ENCODE results near the gene CFAP210. TPM values are rescaled to one million over a fixed set of nuclear protein-coding genes. Genes with fewer than 3 reads are reported as not detected.
A peak's percentile ranks its signal among the peaks of the same experiment; 100 is the strongest.

CFAP210 gene
- total and polyA plus RNA-seq, 9 of the 15 experiments (the other 6 are each of a cell fraction or from before 2014, with no cell fraction given), result 0.75 to 3.6 (median 1.3) TPM

GRCh38 chr2:169664978-169665930, 29.0 kb downstream of the CFAP210 start (continued):
- TF ChIP-seq, protein P1, sequence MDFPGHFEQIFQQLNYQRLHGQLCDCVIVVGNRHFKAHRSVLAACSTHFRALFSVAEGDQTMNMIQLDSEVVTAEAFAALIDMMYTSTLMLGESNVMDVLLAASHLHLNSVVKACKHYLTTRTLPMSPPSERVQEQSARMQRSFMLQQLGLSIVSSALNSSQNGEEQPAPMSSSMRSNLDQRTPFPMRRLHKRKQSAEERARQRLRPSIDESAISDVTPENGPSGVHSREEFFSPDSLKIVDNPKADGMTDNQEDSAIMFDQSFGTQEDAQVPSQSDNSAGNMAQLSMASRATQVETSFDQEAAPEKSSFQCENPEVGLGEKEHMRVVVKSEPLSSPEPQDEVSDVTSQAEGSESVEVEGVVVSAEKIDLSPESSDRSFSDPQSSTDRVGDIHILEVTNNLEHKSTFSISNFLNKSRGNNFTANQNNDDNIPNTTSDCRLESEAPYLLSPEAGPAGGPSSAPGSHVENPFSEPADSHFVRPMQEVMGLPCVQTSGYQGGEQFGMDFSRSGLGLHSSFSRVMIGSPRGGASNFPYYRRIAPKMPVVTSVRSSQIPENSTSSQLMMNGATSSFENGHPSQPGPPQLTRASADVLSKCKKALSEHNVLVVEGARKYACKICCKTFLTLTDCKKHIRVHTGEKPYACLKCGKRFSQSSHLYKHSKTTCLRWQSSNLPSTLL (IDR thresholded peaks at IDR 0.05), result no peak
- TF ChIP-seq ZNF445 (CRISPR knock-in tag; IDR thresholded peaks at IDR 0.05; ENCODE audit: low read depth) (no peak), CEBPG (CRISPR knock-in tag; IDR thresholded peaks at IDR 0.05) (no peak), CEBPG (tag; conservative IDR thresholded peaks at IDR 0.05 in 1 of 2, IDR thresholded peaks at IDR 0.05 in 1 of 2) (no peak), ZBTB2 (IDR thresholded peaks at IDR 0.05) (no peak), U2AF1 (optimal IDR thresholded peaks at IDR 0.05; ENCODE audit: low read depth, low read length) (no peak), KLF13 (tag; IDR thresholded peaks at IDR 0.05; ENCODE audit: borderline replicate concordance, low read depth) (no peak), ELK1 (CRISPR knock-in tag; IDR thresholded peaks at IDR 0.05) (no peak), SP1 (CRISPR knock-in tag; IDR thresholded peaks at IDR 0.05) (no peak), JUN (IDR thresholded peaks at IDR 0.05; ENCODE audit: borderline replicate concordance, low read depth, low read length) (peak; percentile 16; the same call in 1 of the 2 replicates), JUN (CRISPR knock-in tag; IDR thresholded peaks at IDR 0.05; ENCODE audit: borderline replicate concordance) (no peak), ZNF280A (IDR thresholded peaks at IDR 0.05; ENCODE audit: low read depth, partially characterized antibody) (no peak), NCOR1 (IDR thresholded peaks at IDR 0.05) (peak; percentile 83), BRD4 (IDR thresholded peaks at IDR 0.05) (peak; percentile 69; the same call in 1 of the 2 replicates), NR2C2 (CRISPR knock-in tag; IDR thresholded peaks at IDR 0.05) (no peak), NR2C2 (tag; IDR thresholded peaks at IDR 0.05) (peak; percentile 29; the same call in 1 of the 2 replicates), KLF1 (tag; IDR thresholded peaks at IDR 0.05) (no peak), ZFP36 (IDR thresholded peaks at IDR 0.05; ENCODE audit: low read depth, low read length, partially characterized antibody) (no peak), ZNF384 (IDR thresholded peaks at IDR 0.05; ENCODE audit: low read depth, low read length) (no peak), ZNF551 (CRISPR knock-in tag; IDR thresholded peaks at IDR 0.05) (no peak), KAT8 (IDR thresholded peaks at IDR 0.05; ENCODE audit: low read depth) (no peak), SIX5 (IDR thresholded peaks at IDR 0.05; ENCODE audit: borderline replicate concordance in 1 of 2, insufficient read depth in 1 of 2, low read depth in 1 of 2, low read length in 2 of 2) (no peak)
